ENCODE measurements around the gene HSDL1.

DNA sequence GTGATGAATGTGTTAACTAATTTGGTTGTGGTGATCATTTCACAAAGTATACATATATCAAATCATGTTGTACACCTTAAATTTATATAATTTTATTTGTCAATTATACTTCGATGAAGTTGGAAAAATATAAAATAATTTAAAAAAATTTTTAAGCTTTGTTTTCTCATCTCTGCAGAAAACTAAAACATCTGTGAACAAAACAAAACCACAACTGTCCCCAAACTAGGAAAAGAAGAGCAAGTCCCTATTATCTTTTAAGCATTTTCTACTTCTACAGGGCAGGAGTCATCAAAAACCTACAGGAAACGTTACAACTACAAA lies 6.5 kb downstream of the HSDL1 start:
- TF ChIP-seq EZH2phosphoT487 (IDR thresholded peaks at IDR 0.05; ENCODE audit: insufficient read depth, low read depth): no peak
- no peak for TF ChIP-seq EZH2 (IDR thresholded peaks at IDR 0.05; ENCODE audit: insufficient read depth, poor library complexity, severe bottlenecking)

Data from GM23248 (cell line).